Central memory CD8-positive, alpha-beta T cell (primary cell): ENCODE data around the gene EEFSEC.

Experiments used
- ATAC-seq: fragments of 150-1000 bp; cut with Tn5 transposase; replicated peaks from 2 replicates; pipeline ENCODE4 v1.10.0; 2022; ENCODE audit warnings: mild to moderate bottlenecking, moderate FRiP score, moderate number of reproducible peaks; ENCODE audit not compliant: poor library complexity, severe bottlenecking; ENCODE audit errors: extremely low read depth
- DNase-seq, 2 donors: peaks; one replicate each; pipeline ENCODE4 v3.0.0; 2021; ENCODE audit warnings: low spot score in 2 of 2
- H3K27ac Mint-ChIP-seq: one replicate; pipeline ENCODE4 v1.8.0; 2022; ENCODE audit warnings: low read depth, mild to moderate bottlenecking, moderate library complexity, mixed read lengths
- H3K27me3 Mint-ChIP-seq: one replicate; pipeline ENCODE4 v1.8.0; 2022; ENCODE audit warnings: mixed read lengths
- H3K36me3 Mint-ChIP-seq: one replicate; pipeline ENCODE4 v1.8.0; 2022; ENCODE audit warnings: mild to moderate bottlenecking, moderate library complexity, mixed read lengths; ENCODE audit not compliant: insufficient read depth
- H3K4me1 Mint-ChIP-seq: one replicate; pipeline ENCODE4 v1.8.0; 2022; ENCODE audit warnings: mixed read lengths
- H3K4me3 Mint-ChIP-seq: one replicate; pipeline ENCODE4 v1.8.0; 2022; ENCODE audit warnings: mild to moderate bottlenecking, moderate library complexity, mixed read lengths
- H3K9me3 Mint-ChIP-seq: one replicate; pipeline ENCODE4 v1.8.0; 2022; ENCODE audit warnings: mixed read lengths

Gene EEFSEC

GRCh38 chr3:128217702-128218547 lies 64.6 kb downstream of the EEFSEC start:
- H3K9me3 Mint-ChIP-seq, result peaks cover 7% of the 10 kb centered on the region
- H3K4me1 Mint-ChIP-seq, result peaks cover 28% of the 10 kb centered on the region
- H3K4me3 Mint-ChIP-seq, result no peak overlapping the region
- H3K36me3 Mint-ChIP-seq, result peaks cover 2% of the 10 kb centered on the region
- H3K27me3 Mint-ChIP-seq, result no peaks in the 10 kb centered on the region
- no peak for DNase-seq
- ATAC-seq, result no peak
- no peak overlapping the region for H3K27ac Mint-ChIP-seq

GRCh38 chr3:128218548-128219257 lies 65.4 kb downstream of the EEFSEC start:
- Mint-ChIP-seq H3K27me3 (no peaks in the 10 kb centered on the region), H3K4me3 (no peak overlapping the region), H3K9me3 (peaks cover 7% of the 10 kb centered on the region), H3K27ac (no peak overlapping the region), H3K4me1 (peaks cover 21% of the 10 kb centered on the region), H3K36me3 (peaks cover 2% of the 10 kb centered on the region)
- ATAC-seq (no peak), DNase-seq (no peak)

- no peaks in the 10 kb centered on the region for H3K27me3 Mint-ChIP-seq
- H3K4me1 Mint-ChIP-seq, result peaks cover 17% of the 10 kb centered on the region
- peaks cover 4% of the 10 kb centered on the region for H3K36me3 Mint-ChIP-seq
- H3K4me3 Mint-ChIP-seq, result no peak overlapping the region
- ATAC-seq (no peak), DNase-seq (no peak)
- no peak overlapping the region for H3K27ac Mint-ChIP-seq
- H3K9me3 Mint-ChIP-seq, result peaks cover 7% of the 10 kb centered on the region
Measured at GRCh38 chr3:128221328-128221727, 68.0 kb downstream of the EEFSEC start.

GRCh38 chr3:128222796-128223385 lies 69.6 kb downstream of the EEFSEC start:
- DNase-seq (no peak), ATAC-seq (no peak)
- H3K27me3 Mint-ChIP-seq, result no peaks in the 10 kb centered on the region
- H3K4me3 Mint-ChIP-seq, result no peak overlapping the region
- H3K36me3 Mint-ChIP-seq, result peaks cover 4% of the 10 kb centered on the region
- peaks cover 18% of the 10 kb centered on the region for H3K4me1 Mint-ChIP-seq
- no peak overlapping the region for H3K27ac Mint-ChIP-seq
- H3K9me3 Mint-ChIP-seq, result peaks cover 7% of the 10 kb centered on the region

GRCh38 chr3:128226186-128226725 lies 73.0 kb downstream of the EEFSEC start:
- H3K27ac Mint-ChIP-seq, result no peak overlapping the region
- H3K27me3 Mint-ChIP-seq, result no peaks in the 10 kb centered on the region
- peaks cover 3% of the 10 kb centered on the region for H3K36me3 Mint-ChIP-seq
- ATAC-seq (no peak), DNase-seq (no peak)
- H3K4me1 Mint-ChIP-seq, result peaks cover 19% of the 10 kb centered on the region
- peaks cover under 1% of the 10 kb centered on the region for H3K9me3 Mint-ChIP-seq
- H3K4me3 Mint-ChIP-seq, result no peak overlapping the region

- no peaks in the 10 kb centered on the region for H3K27me3 Mint-ChIP-seq
- no peak for ATAC-seq
- H3K4me1 Mint-ChIP-seq, result peaks cover 19% of the 10 kb centered on the region
- peaks cover 3% of the 10 kb centered on the region for H3K36me3 Mint-ChIP-seq
- DNase-seq, result no peak
- no peaks in the 10 kb centered on the region for H3K9me3 Mint-ChIP-seq
- no peak overlapping the region for H3K27ac Mint-ChIP-seq
- H3K4me3 Mint-ChIP-seq, result no peak overlapping the region
Measured at GRCh38 chr3:128226795-128227395, 73.6 kb downstream of the EEFSEC start.

- DNase-seq, result no peak
- H3K36me3 Mint-ChIP-seq, result peaks cover 3% of the 10 kb centered on the region
- no peaks in the 10 kb centered on the region for H3K9me3 Mint-ChIP-seq
- ATAC-seq, result no peak
- H3K4me1 Mint-ChIP-seq, result peaks cover 19% of the 10 kb centered on the region
- H3K27me3 Mint-ChIP-seq, result no peaks in the 10 kb centered on the region
- H3K4me3 Mint-ChIP-seq, result no peak overlapping the region
- H3K27ac Mint-ChIP-seq, result no peak overlapping the region
Measured at GRCh38 chr3:128227507-128227906, 74.2 kb downstream of the EEFSEC start.

GRCh38 chr3:128228366-128228910 lies 75.2 kb downstream of the EEFSEC start:
- peaks cover 19% of the 10 kb centered on the region for H3K4me1 Mint-ChIP-seq
- DNase-seq (no peak), ATAC-seq (no peak)
- no peaks in the 10 kb centered on the region for H3K27me3 Mint-ChIP-seq
- no peak overlapping the region for H3K4me3 Mint-ChIP-seq
- H3K27ac Mint-ChIP-seq, result no peak overlapping the region
- peaks cover 3% of the 10 kb centered on the region for H3K36me3 Mint-ChIP-seq
- H3K9me3 Mint-ChIP-seq, result no peaks in the 10 kb centered on the region

- no peak overlapping the region for H3K4me3 Mint-ChIP-seq
Measured at GRCh38 chr3:128229106-128229857, 76.0 kb downstream of the EEFSEC start.

GRCh38 chr3:128231606-128232005 lies 78.3 kb downstream of the EEFSEC start:
- Mint-ChIP-seq H3K9me3 (no peaks in the 10 kb centered on the region), H3K27ac (no peak overlapping the region), H3K4me3 (no peak overlapping the region), H3K27me3 (no peaks in the 10 kb centered on the region), H3K4me1 (peaks cover 18% of the 10 kb centered on the region), H3K36me3 (no peaks in the 10 kb centered on the region)
- ATAC-seq (no peak), DNase-seq (no peak)

More at GRCh38 chr3:128229106-128229857, 76.0 kb downstream of the EEFSEC start:
- no peak for ATAC-seq
- Mint-ChIP-seq H3K9me3 (no peaks in the 10 kb centered on the region), H3K27me3 (no peaks in the 10 kb centered on the region), H3K4me1 (peaks cover 19% of the 10 kb centered on the region), H3K36me3 (peaks cover 3% of the 10 kb centered on the region), H3K27ac (no peak overlapping the region)
- DNase-seq, result no peak

- Mint-ChIP-seq H3K27me3 (no peaks in the 10 kb centered on the region), H3K36me3 (no peaks in the 10 kb centered on the region), H3K4me1 (peaks cover 22% of the 10 kb centered on the region), H3K27ac (no peak overlapping the region), H3K9me3 (no peaks in the 10 kb centered on the region), H3K4me3 (no peak overlapping the region)
- ATAC-seq, result no peak
- no peak for DNase-seq
Measured at GRCh38 chr3:128232376-128233178, 79.3 kb downstream of the EEFSEC start.
